Upper lobe of left lung (tissue), 4 donors: Measurements from ENCODE around the gene KIAA1755.

ENCODE experiments used
- EP300 ChIP-seq, 4 donors: sonication (generic); formaldehyde crosslinking; IDR thresholded peaks; one replicate each; pipeline ENCODE4 v1.5.1; 2017; ENCODE audit warnings: antibody characterized with exemption in 4 of 4, control low read depth in 2 of 4
- POLR2A ChIP-seq, 4 donors: fragments of 450-650 bp; IDR thresholded peaks; one replicate each; pipeline ENCODE4 v1.5.1; 2016 to 2017; ENCODE audit warnings: antibody characterized with exemption in 4 of 4, mild to moderate bottlenecking in 2 of 4
- TF ChIP-seq, protein P1 (sequence below), 6 experiments: fragments of 450-650 bp in 4 of 6; fragments of 200-600 bp in 2 of 6; sonication (generic) in 2 of 6; IDR thresholded peaks; one replicate each; pipeline ENCODE4 v1.5.1; 2016 to 2019; ENCODE audit warnings: antibody characterized with exemption in 6 of 6

DNA sequence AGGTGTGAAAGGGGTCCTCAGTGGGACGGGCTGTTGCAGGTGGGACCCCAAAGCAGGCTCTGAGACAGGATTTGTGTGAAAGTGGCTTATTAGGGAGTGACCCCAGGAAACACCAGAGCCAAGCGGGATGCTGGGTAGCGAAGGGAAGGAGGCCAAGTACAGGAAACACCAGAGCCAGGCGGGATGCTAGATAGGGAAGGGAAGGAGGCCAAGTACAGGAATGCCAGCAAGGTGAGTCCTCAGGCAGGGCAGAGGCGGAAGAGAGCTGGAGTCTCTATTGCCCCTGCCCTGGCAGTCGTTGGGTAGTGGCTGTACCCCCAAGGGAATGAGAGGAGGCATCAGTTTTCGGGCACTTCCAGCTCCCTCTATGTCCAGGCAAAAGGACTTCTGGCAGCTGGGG lies 65.0 kb downstream of the KIAA1755 start:
- TF ChIP-seq, protein P1, sequence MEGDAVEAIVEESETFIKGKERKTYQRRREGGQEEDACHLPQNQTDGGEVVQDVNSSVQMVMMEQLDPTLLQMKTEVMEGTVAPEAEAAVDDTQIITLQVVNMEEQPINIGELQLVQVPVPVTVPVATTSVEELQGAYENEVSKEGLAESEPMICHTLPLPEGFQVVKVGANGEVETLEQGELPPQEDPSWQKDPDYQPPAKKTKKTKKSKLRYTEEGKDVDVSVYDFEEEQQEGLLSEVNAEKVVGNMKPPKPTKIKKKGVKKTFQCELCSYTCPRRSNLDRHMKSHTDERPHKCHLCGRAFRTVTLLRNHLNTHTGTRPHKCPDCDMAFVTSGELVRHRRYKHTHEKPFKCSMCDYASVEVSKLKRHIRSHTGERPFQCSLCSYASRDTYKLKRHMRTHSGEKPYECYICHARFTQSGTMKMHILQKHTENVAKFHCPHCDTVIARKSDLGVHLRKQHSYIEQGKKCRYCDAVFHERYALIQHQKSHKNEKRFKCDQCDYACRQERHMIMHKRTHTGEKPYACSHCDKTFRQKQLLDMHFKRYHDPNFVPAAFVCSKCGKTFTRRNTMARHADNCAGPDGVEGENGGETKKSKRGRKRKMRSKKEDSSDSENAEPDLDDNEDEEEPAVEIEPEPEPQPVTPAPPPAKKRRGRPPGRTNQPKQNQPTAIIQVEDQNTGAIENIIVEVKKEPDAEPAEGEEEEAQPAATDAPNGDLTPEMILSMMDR (IDR thresholded peaks at IDR 0.05) = no peak
- TF ChIP-seq EP300 (IDR thresholded peaks at IDR 0.05) = no peak
- no peak for TF ChIP-seq POLR2A (IDR thresholded peaks at IDR 0.05)
